Neuronal stem cell (in vitro differentiated cells): ENCODE results near the gene PTPRCAP.

Experiments
- DNase-seq: peaks from one replicate; pipeline ENCODE4 v3.0.0-alpha.2; 2013; ENCODE audit warnings: low spot score
- H2AFZ ChIP-seq: one replicate; pipeline ENCODE4 v1.6.1; 2013; ENCODE audit warnings: mild to moderate bottlenecking, low read length, inconsistent platforms
- H2AK5ac ChIP-seq: 2 replicates; pipeline ENCODE4 v1.6.1; 2013; ENCODE audit warnings: low read depth, mild to moderate bottlenecking, inconsistent platforms, low read length, moderate library complexity, mixed read lengths
- H2BK120ac ChIP-seq: 2 replicates; pipeline ENCODE4 v1.6.1; 2013; ENCODE audit warnings: low read depth, mild to moderate bottlenecking, inconsistent platforms, low read length, moderate library complexity, mixed read lengths
- H2BK12ac ChIP-seq: one replicate; pipeline ENCODE4 v1.6.1; 2013; ENCODE audit warnings: low read length, inconsistent platforms
- H2BK15ac ChIP-seq: 2 replicates; pipeline ENCODE4 v1.6.1; 2013; ENCODE audit warnings: mild to moderate bottlenecking, low read length, inconsistent platforms, mixed read lengths
- H2BK5ac ChIP-seq: one replicate; pipeline ENCODE4 v1.6.1; 2013; ENCODE audit warnings: inconsistent platforms, mild to moderate bottlenecking, low read length, moderate library complexity
- H3K14ac ChIP-seq: one replicate; pipeline ENCODE4 v1.6.1; 2013; ENCODE audit warnings: low read length, inconsistent platforms
- H3K18ac ChIP-seq: 2 replicates; pipeline ENCODE4 v1.6.1; 2013; ENCODE audit warnings: low read length, inconsistent platforms
- H3K23ac ChIP-seq: 2 replicates; pipeline ENCODE4 v1.6.1; 2013; ENCODE audit warnings: low read depth, mild to moderate bottlenecking, mixed read lengths, low read length, inconsistent platforms; ENCODE audit not compliant: poor library complexity
- H3K27ac ChIP-seq: replicated peaks from 3 replicates; pipeline ENCODE4 v1.5.1; 2013; ENCODE audit warnings: low read length, inconsistent platforms
- H3K27me3 ChIP-seq, 3 experiments: 2 replicates each; pipeline ENCODE4 v1.6.1; 2013; ENCODE audit warnings: low read length in 3 of 3, mild to moderate bottlenecking in 2 of 3, inconsistent platforms in 1 of 3, low read depth in 1 of 3, mixed read lengths in 1 of 3, moderate library complexity in 1 of 3; ENCODE audit not compliant: control insufficient read depth in 3 of 3, insufficient read depth in 3 of 3
- H3K36me3 ChIP-seq, 2 donors: replicated peaks in 1 of 2; 2 replicates each; pipeline ENCODE4 v1.6.1; 2013; ENCODE audit warnings: low read length in 2 of 2; ENCODE audit not compliant: control insufficient read depth in 2 of 2, insufficient read depth in 2 of 2
- H3K4ac ChIP-seq: 2 replicates; pipeline ENCODE4 v1.6.1; 2013; ENCODE audit warnings: inconsistent platforms, mild to moderate bottlenecking, low read length, moderate library complexity
- H3K4me1 ChIP-seq, 2 donors: 1 replicate in 1 of 2; 2 replicates in 1 of 2; pipeline ENCODE4 v1.6.1; 2013; ENCODE audit warnings: low read length in 2 of 2, low read depth in 1 of 2; ENCODE audit not compliant: control insufficient read depth in 2 of 2, insufficient read depth in 1 of 2
- H3K4me2 ChIP-seq: one replicate; pipeline ENCODE4 v1.6.1; 2013; ENCODE audit warnings: mild to moderate bottlenecking, low read length, inconsistent platforms; ENCODE audit not compliant: insufficient read depth, poor library complexity, severe bottlenecking
- H3K4me3 ChIP-seq, 2 donors: 2 replicates each; pipeline ENCODE4 v1.5.1; 2013; ENCODE audit warnings: low read length in 2 of 2, mild to moderate bottlenecking in 2 of 2, inconsistent platforms in 1 of 2, moderate library complexity in 1 of 2
- H3K79me1 ChIP-seq: one replicate; pipeline ENCODE4 v1.6.1; 2013; ENCODE audit warnings: low read depth, mild to moderate bottlenecking, inconsistent platforms, low read length, moderate library complexity
- H3K9ac ChIP-seq: one replicate; pipeline ENCODE4 v1.6.1; 2013; ENCODE audit warnings: mild to moderate bottlenecking, low read depth, low read length, inconsistent platforms; ENCODE audit not compliant: poor library complexity
- H3K9me3 ChIP-seq, 2 donors: replicated peaks in 1 of 2; 2 replicates each; pipeline versions ENCODE3 to v1.6.1; 2013; ENCODE audit warnings: low read length in 2 of 2, mild to moderate bottlenecking in 2 of 2, inconsistent platforms in 1 of 2, low read depth in 1 of 2, mixed read lengths in 1 of 2, moderate library complexity in 1 of 2; ENCODE audit not compliant: control insufficient read depth in 2 of 2, insufficient read depth in 1 of 2
- H4K8ac ChIP-seq: one replicate; pipeline ENCODE4 v1.6.1; 2013; ENCODE audit warnings: low read depth, mild to moderate bottlenecking, inconsistent platforms, low read length, moderate library complexity
- H4K91ac ChIP-seq: one replicate; pipeline ENCODE4 v1.6.1; 2013; ENCODE audit warnings: low read length, low read depth, mild to moderate bottlenecking, inconsistent platforms; ENCODE audit not compliant: poor library complexity
- WGBS, 2 donors: extraction: QIAGEN DNeasy Blood & Tissue Kit; methylation state at CpG; one replicate each; pipeline ENCODE4 v1.1.7; 2013; ENCODE audit warnings: missing lambda C conversion rate in 2 of 2, mixed read lengths in 1 of 2; ENCODE audit not compliant: insufficient read length in 2 of 2, insufficient replicate concordance in 1 of 2; ENCODE audit errors: extremely low coverage in 2 of 2; 5-methylcytosine and 5-hydroxymethylcytosine counted together

PTPRCAP gene

GRCh38 chr11:67458266-67458665 lies 20.8 kb upstream of the PTPRCAP start:
- H3K27me3 ChIP-seq = no peaks in the 10 kb centered on the region
- no peak overlapping the region for H2BK15ac ChIP-seq
- no peak overlapping the region for H3K4me2 ChIP-seq
- no peak overlapping the region for H2BK5ac ChIP-seq
- H2BK12ac ChIP-seq = no peak overlapping the region
- no peak overlapping the region for H3K4me3 ChIP-seq
- H4K91ac ChIP-seq = no peak overlapping the region
- no peak for DNase-seq
- H2AK5ac ChIP-seq = no peak overlapping the region
- no peak overlapping the region for H4K8ac ChIP-seq
- H3K36me3 ChIP-seq = peaks cover 0 to 3% of the 10 kb centered on the region in 2 donors
- no peaks in the 10 kb centered on the region for H3K9me3 ChIP-seq
- peaks cover 2% of the 10 kb centered on the region for H3K79me1 ChIP-seq
- no peak overlapping the region for H3K27ac ChIP-seq
- no peaks in the 10 kb centered on the region for H3K4me1 ChIP-seq
- H2AFZ ChIP-seq = no peak overlapping the region
- no peak overlapping the region for H3K9ac ChIP-seq
- no CpG with 5 or more reads among the region's 19 CpGs for WGBS, 2 donors
- no peak overlapping the region for H3K14ac ChIP-seq
- no peak overlapping the region for H3K18ac ChIP-seq
- no peak overlapping the region for H3K23ac ChIP-seq
- no peak overlapping the region for H2BK120ac ChIP-seq
- H3K4ac ChIP-seq = no peak overlapping the region

GRCh38 chr11:67457453-67457852 lies 20.0 kb upstream of the PTPRCAP start:
- H2AFZ ChIP-seq = no peak overlapping the region
- no peaks in the 10 kb centered on the region for H3K27me3 ChIP-seq
- H2BK120ac ChIP-seq = no peak overlapping the region
- H2BK5ac ChIP-seq = no peak overlapping the region
- H4K8ac ChIP-seq = no peak overlapping the region
- H3K4me3 ChIP-seq = no peak overlapping the region
- no peak overlapping the region for H3K4me2 ChIP-seq
- peak overlapping the region; percentile 21 for H2AK5ac ChIP-seq
- H2BK15ac ChIP-seq = no peak overlapping the region
- no peak overlapping the region for H4K91ac ChIP-seq
- H3K27ac ChIP-seq = no peak overlapping the region
- no peak overlapping the region for H3K23ac ChIP-seq
- H3K18ac ChIP-seq = peak overlapping the region; percentile 48
- no peak for DNase-seq
- H3K79me1 ChIP-seq = peaks cover 2% of the 10 kb centered on the region
- no peak overlapping the region for H3K14ac ChIP-seq
- no peaks in the 10 kb centered on the region for H3K36me3 ChIP-seq
- WGBS, 2 donors = no CpG with 5 or more reads among the region's 12 CpGs
- no peaks in the 10 kb centered on the region for H3K9me3 ChIP-seq
- H3K4me1 ChIP-seq = no peaks in the 10 kb centered on the region
- H2BK12ac ChIP-seq = no peak overlapping the region
- no peak overlapping the region for H3K9ac ChIP-seq
- H3K4ac ChIP-seq = no peak overlapping the region

GRCh38 chr11:67456068-67456705 lies 18.7 kb upstream of the PTPRCAP start:
- Histone ChIP-seq H3K14ac (no peak overlapping the region), H3K23ac (no peak overlapping the region), H3K4ac (no peak overlapping the region), H3K4me1 (peaks cover 0 to 5% of the 10 kb centered on the region in 2 donors), H2BK12ac (no peak overlapping the region), H3K9ac (no peak overlapping the region), H3K79me1 (peaks cover 2% of the 10 kb centered on the region), H4K8ac (no peak overlapping the region), H3K9me3 (no peaks in the 10 kb centered on the region), H2AK5ac (peak overlapping the region; percentile 81), H2BK5ac (no peak overlapping the region), H4K91ac (no peak overlapping the region), H3K27me3 (no peaks in the 10 kb centered on the region), H3K4me2 (no peak overlapping the region), H3K27ac (no peak overlapping the region), H2BK120ac (no peak overlapping the region), H3K36me3 (no peaks in the 10 kb centered on the region), H3K4me3 (no peak overlapping the region), H2BK15ac (no peak overlapping the region), H2AFZ (peak overlapping the region; percentile 45), H3K18ac (peak overlapping the region; percentile 57)
- no peak for DNase-seq
- no CpG with 5 or more reads among the region's 25 CpGs for WGBS, 2 donors

GRCh38 chr11:67455054-67455453 lies 17.6 kb upstream of the PTPRCAP start, which contains the start of gene CABP4:
Gene CABP4 (plus strand): TSS chr11:67455354. CDS start chr11:67455424, 70 bp downstream.
- peak within 1 kb of the TSS; percentile 57 for H3K18ac ChIP-seq
- peak within 1 kb of the TSS; percentile 56 for H2BK15ac ChIP-seq
- H3K9me3 ChIP-seq = no peaks in the 10 kb centered on the region
- no peak within 1 kb of the TSS for H3K4me3 ChIP-seq
- H2BK5ac ChIP-seq = peak within 1 kb of the TSS; percentile 21
- H2BK12ac ChIP-seq = peak within 1 kb of the TSS; percentile 30
- no peak within 1 kb of the TSS for H4K91ac ChIP-seq
- DNase-seq = no peak
- H3K9ac ChIP-seq = no peak within 1 kb of the TSS
- WGBS, 2 donors = no CpG with 5 or more reads among the region's 3 CpGs
- no peak within 1 kb of the TSS for H3K23ac ChIP-seq
- H4K8ac ChIP-seq = no peak within 1 kb of the TSS
- peak within 1 kb of the TSS; percentile 82 for H2AK5ac ChIP-seq
- no peak within 1 kb of the TSS for H3K4me2 ChIP-seq
- no peaks in the 10 kb centered on the region for H3K27me3 ChIP-seq
- H3K4me1 ChIP-seq = peaks cover 5 to 13% of the 10 kb centered on the region in 2 donors
- no peak within 1 kb of the TSS for H3K27ac ChIP-seq
- H2AFZ ChIP-seq = peak within 1 kb of the TSS; percentile 45
- no peak within 1 kb of the TSS for H3K4ac ChIP-seq
- H3K36me3 ChIP-seq = no peaks in the 10 kb centered on the region
- H2BK120ac ChIP-seq = no peak within 1 kb of the TSS
- H3K14ac ChIP-seq = no peak within 1 kb of the TSS
- H3K79me1 ChIP-seq = peaks cover 2% of the 10 kb centered on the region
